Fibroblast of lung (primary cell): ENCODE results near the gene TMEM255B. TPM values are rescaled to one million over a fixed set of nuclear protein-coding genes. Genes with fewer than 3 reads are reported as not detected.

Experiments used
- DNase-seq, 2 donors: peaks; one replicate each; pipeline versions ENCODE4 v3.0.0 to v3.0.0-alpha.2; 2010; ENCODE audit warnings: low read depth in 2 of 2
- H2AFZ ChIP-seq: 2 replicates; pipeline ENCODE4 v1.5.1; 2012; ENCODE audit warnings: low read length, control low read depth, inconsistent platforms
- H3K27ac ChIP-seq: 2 replicates; pipeline ENCODE4 v1.5.1; 2011; ENCODE audit warnings: low read length, control low read depth; ENCODE audit not compliant: insufficient read depth
- H3K27me3 ChIP-seq: 2 replicates; pipeline ENCODE4 v1.5.1; 2011; ENCODE audit warnings: mild to moderate bottlenecking, low read length; ENCODE audit not compliant: control insufficient read depth, insufficient read depth
- H3K36me3 ChIP-seq: 2 replicates; pipeline ENCODE4 v1.5.1; 2011; ENCODE audit warnings: low read length; ENCODE audit not compliant: control insufficient read depth, insufficient read depth
- H3K4me1 ChIP-seq: 2 replicates; pipeline ENCODE4 v1.5.1; 2011; ENCODE audit warnings: low read length; ENCODE audit not compliant: control insufficient read depth, insufficient read depth; ENCODE audit errors: extremely low read depth
- H3K4me2 ChIP-seq: 2 replicates; pipeline ENCODE4 v1.5.1; 2011; ENCODE audit warnings: low read length, control low read depth; ENCODE audit not compliant: insufficient read depth; ENCODE audit errors: extremely low read depth
- H3K4me3 ChIP-seq, 4 experiments: fragments of 200-600 bp in 1 of 4; sonication (generic) in 1 of 4; replicated peaks in 1 of 4; 2 replicates each; pipeline ENCODE4 v1.5.1; 2011 to 2016; ENCODE audit warnings: low read length in 4 of 4, low read depth in 3 of 4, mild to moderate bottlenecking in 3 of 4, control low read depth in 2 of 4, inconsistent platforms in 1 of 4, mixed read lengths in 1 of 4; ENCODE audit not compliant: insufficient read depth in 1 of 4; ENCODE audit errors: control extremely low read depth in 1 of 4
- H3K79me2 ChIP-seq: 2 replicates; pipeline ENCODE4 v1.5.1; 2012; ENCODE audit warnings: mild to moderate bottlenecking, low read length, inconsistent platforms; ENCODE audit not compliant: control insufficient read depth, insufficient read depth
- H3K9ac ChIP-seq: 2 replicates; pipeline ENCODE4 v1.5.1; 2011; ENCODE audit warnings: mild to moderate bottlenecking, low read length, control low read depth; ENCODE audit not compliant: insufficient read depth
- H3K9me3 ChIP-seq: 2 replicates; pipeline ENCODE4 v1.5.1; 2012; ENCODE audit warnings: low read depth, low read length; ENCODE audit not compliant: control insufficient read depth, insufficient read depth
- H4K20me1 ChIP-seq: 2 replicates; pipeline ENCODE4 v1.5.1; 2011; ENCODE audit warnings: low read length; ENCODE audit not compliant: control insufficient read depth, insufficient read depth; ENCODE audit errors: extremely low read depth
- CTCF ChIP-seq, 2 donors: IDR thresholded peaks in 1 of 2; conservative IDR thresholded peaks in 1 of 2; 1 replicate in 1 of 2; 2 replicates in 1 of 2; pipeline ENCODE4 v1.5.1; 2011 to 2012; ENCODE audit warnings: low read length in 2 of 2, control low read depth in 1 of 2, inconsistent platforms in 1 of 2, low read depth in 1 of 2, mild to moderate bottlenecking in 1 of 2
- EZH2 ChIP-seq: IDR thresholded peaks from 2 replicates; pipeline ENCODE4 v1.5.1; 2012; ENCODE audit warnings: low read length, control low read depth, mild to moderate bottlenecking; ENCODE audit errors: missing control alignments
- polyA plus RNA-seq, 2 donors: library from polyadenylated mRNA; depleted of rRNA in 1 of 2; stranded (reverse) in 1 of 2; unstranded in 1 of 2; fragments of >200 nt; gene quantifications; 2 replicates each; pipeline ENCODE4 v1.2.1, GENCODE V29; 2011 to 2012; ENCODE audit warnings: missing spikeins in 1 of 2
- total RNA-seq: library from RNA; depleted of rRNA; stranded (reverse); fragments of >200 nt; gene quantifications from 2 replicates; pipeline ENCODE4 v1.2.1, GENCODE V29; 2014

The TMEM255B gene
- total and polyA plus RNA-seq, 2 donors (not counting 1 experiment from before 2014, with no cell fraction given), result 2.4 to 10.4 TPM

GRCh38 chr13:113849981-113850721 is 91.1 kb downstream of the TMEM255B start:
- Histone ChIP-seq H3K79me2 (peaks cover 95% of the 10 kb centered on the region), H3K9me3 (no peaks in the 10 kb centered on the region)
- DNase-seq, result no peak

GRCh38 chr13:113850722-113851479 is 91.9 kb downstream of the TMEM255B start:
- H3K4me1 ChIP-seq, result peaks cover 35% of the 10 kb centered on the region
- peaks cover 2% of the 10 kb centered on the region for H4K20me1 ChIP-seq
- H3K27me3 ChIP-seq, result no peaks in the 10 kb centered on the region
- H3K36me3 ChIP-seq, result peaks cover 14% of the 10 kb centered on the region
- H3K27ac ChIP-seq, result no peak overlapping the region
- TF ChIP-seq EZH2 (no peak), CTCF (conservative IDR thresholded peaks at IDR 0.05 in 1 of 2, IDR thresholded peaks at IDR 0.05 in 1 of 2; ENCODE audit: low read depth in 1 of 2, low read length in 2 of 2) (no peak)
- no peak for DNase-seq
- H3K79me2 ChIP-seq, result peaks cover 98% of the 10 kb centered on the region
- H3K9ac ChIP-seq, result no peak overlapping the region
- no peaks in the 10 kb centered on the region for H3K9me3 ChIP-seq
- no peak overlapping the region for H2AFZ ChIP-seq
- H3K4me3 ChIP-seq, result no peak overlapping the region
- H3K4me2 ChIP-seq, result no peak overlapping the region

More at GRCh38 chr13:113849981-113850721, 91.1 kb downstream of the TMEM255B start:
- Histone ChIP-seq H3K4me2 (no peak overlapping the region), H3K27me3 (no peaks in the 10 kb centered on the region), H3K4me1 (peaks cover 30% of the 10 kb centered on the region), H2AFZ (no peak overlapping the region), H3K4me3 (no peak overlapping the region), H3K36me3 (peaks cover 12% of the 10 kb centered on the region), H4K20me1 (peaks cover 2% of the 10 kb centered on the region), H3K27ac (no peak overlapping the region), H3K9ac (no peak overlapping the region)
- TF ChIP-seq CTCF (conservative IDR thresholded peaks at IDR 0.05 in 1 of 2, IDR thresholded peaks at IDR 0.05 in 1 of 2; ENCODE audit: low read depth in 1 of 2, low read length in 2 of 2) (no peak), EZH2 (no peak)

GRCh38 chr13:113851480-113851803 is 92.4 kb downstream of the TMEM255B start:
- H3K9me3 ChIP-seq, result no peaks in the 10 kb centered on the region
- peaks cover 2% of the 10 kb centered on the region for H4K20me1 ChIP-seq
- no peak for DNase-seq
- peaks cover 17% of the 10 kb centered on the region for H3K36me3 ChIP-seq
- H3K4me2 ChIP-seq, result no peak overlapping the region
- H3K27me3 ChIP-seq, result no peaks in the 10 kb centered on the region
- no peak overlapping the region for H3K9ac ChIP-seq
- no peak overlapping the region for H3K4me3 ChIP-seq
- H3K79me2 ChIP-seq, result peaks cover 98% of the 10 kb centered on the region
- TF ChIP-seq EZH2 (no peak), CTCF (conservative IDR thresholded peaks at IDR 0.05 in 1 of 2, IDR thresholded peaks at IDR 0.05 in 1 of 2; ENCODE audit: low read depth in 1 of 2, low read length in 2 of 2) (no peak)
- peaks cover 39% of the 10 kb centered on the region for H3K4me1 ChIP-seq
- no peak overlapping the region for H2AFZ ChIP-seq
- no peak overlapping the region for H3K27ac ChIP-seq
